K562 (cell line): ENCODE measurements around the gene CDK9. TPM values are rescaled to one million over a fixed set of nuclear protein-coding genes. Genes with fewer than 3 reads are reported as not detected.

ENCODE experiments used
- ATAC-seq: fragments of 200-7000 bp; cut with Tn5 transposase; 3 replicates; pipeline ENCODE4 v1.9.1; 2020; ENCODE audit warnings: moderate library complexity
- BruUV-seq: library from RNA; stranded (reverse); fragments of 400-500 nt; replicated peaks from 2 replicates; lab custom pipeline; 2021; lab: Mats Ljungman, UMichigan
- CTCF ChIA-PET: fragments of 300-600 bp; formaldehyde crosslinking; extraction: SDS; loops from one replicate; lab custom pipeline; 2021; ENCODE audit warnings: low intra/inter-chr PET ratio; lab: Yijun Ruan, JAX
- POLR2A ChIA-PET: fragments of 300-600, 350-650 bp; sonication (Branson Sonifier 250); formaldehyde crosslinking; extraction: SDS; loops from one replicate; lab custom pipeline; 2021; ENCODE audit warnings: antibody characterized with exemption, inconsistent platforms; lab: Yijun Ruan, JAX
- DNase-seq, 4 experiments: peaks; one replicate each; pipeline versions ENCODE4 v3.0.0 to v3.0.0-alpha.2; 2011 to 2018; ENCODE audit warnings: low spot score in 3 of 4, mixed read lengths in 3 of 4; ENCODE audit errors: extremely low read depth in 1 of 4
- FAIRE-seq: peaks from 2 replicates; lab custom pipeline; 2011; peaks lifted over from hg19 to GRCh38; lab: Jason Lieb, UNC
- H2AFZ ChIP-seq: 2 replicates; pipeline ENCODE4 v1.6.0; 2011; ENCODE audit warnings: low read depth, low read length, control low read depth, inconsistent platforms
- H3K27ac ChIP-seq: fragments of 200-600 bp; 3 replicates; pipeline ENCODE4 v1.8.0; 2011; ENCODE audit warnings: low read depth, mild to moderate bottlenecking, control low read depth, inconsistent platforms, low read length, moderate library complexity, mixed read lengths; ENCODE audit errors: extremely low read depth
- H3K27me3 ChIP-seq, 2 experiments: fragments of 300-600 bp in 1 of 2; 2 replicates in 1 of 2; 3 replicates in 1 of 2; pipeline versions ENCODE4 v1.6.0 to v1.8.0; 2011; ENCODE audit warnings: inconsistent platforms in 2 of 2, low read length in 2 of 2, mild to moderate bottlenecking in 1 of 2, mixed read lengths in 1 of 2, moderate library complexity in 1 of 2; ENCODE audit not compliant: control insufficient read depth in 2 of 2, insufficient read depth in 2 of 2
- H3K36me3 ChIP-seq: fragments of 300-600 bp; 3 replicates; pipeline ENCODE4 v1.8.0; 2011; ENCODE audit warnings: mild to moderate bottlenecking, low read length, inconsistent platforms; ENCODE audit not compliant: control insufficient read depth, insufficient read depth
- H3K4me1 ChIP-seq, 2 experiments: fragments of 200-600 bp in 1 of 2; replicated peaks in 1 of 2; 2 replicates in 1 of 2; 3 replicates in 1 of 2; pipeline versions ENCODE4 v1.5.1 to v1.8.0; 2011; ENCODE audit warnings: inconsistent platforms in 2 of 2, low read length in 2 of 2, mild to moderate bottlenecking in 1 of 2, mixed read lengths in 1 of 2, moderate library complexity in 1 of 2; ENCODE audit not compliant: control insufficient read depth in 2 of 2, insufficient read depth in 2 of 2
- H3K4me2 ChIP-seq: 2 replicates; pipeline ENCODE4 v1.6.1; 2011; ENCODE audit warnings: low read length, control low read depth, inconsistent platforms, mixed read lengths; ENCODE audit not compliant: insufficient read depth
- H3K4me3 ChIP-seq: fragments of 200-600 bp; sonication (generic), shearing (Covaris generic); 2 replicates; pipeline ENCODE4 v1.5.1; 2016; ENCODE audit warnings: control low read depth, inconsistent platforms
- H3K79me2 ChIP-seq: fragments of 200-600 bp; 3 replicates; pipeline ENCODE4 v1.8.0; 2011; ENCODE audit warnings: low read length, inconsistent platforms; ENCODE audit not compliant: control insufficient read depth, insufficient read depth
- H3K9ac ChIP-seq, 2 experiments: 2 replicates each; pipeline versions ENCODE4 v1.6.0 to v1.6.1; 2011; ENCODE audit warnings: low read depth in 2 of 2, low read length in 2 of 2, control low read depth in 1 of 2, inconsistent platforms in 1 of 2, mild to moderate bottlenecking in 1 of 2, mixed read lengths in 1 of 2; ENCODE audit not compliant: insufficient read depth in 1 of 2
- H3K9me1 ChIP-seq: one replicate; pipeline ENCODE4 v1.6.0; 2011; ENCODE audit warnings: inconsistent platforms, mild to moderate bottlenecking, low read length, moderate library complexity; ENCODE audit not compliant: control insufficient read depth, insufficient read depth
- H3K9me3 ChIP-seq: replicated peaks from 2 replicates; pipeline ENCODE4 v1.5.1; 2011; ENCODE audit warnings: low read depth, low read length, inconsistent platforms; ENCODE audit not compliant: control insufficient read depth, insufficient read depth
- H4K20me1 ChIP-seq: replicated peaks from 2 replicates; pipeline ENCODE4 v1.6.1; 2011; ENCODE audit warnings: low read length, inconsistent platforms, mixed read lengths; ENCODE audit not compliant: control insufficient read depth, insufficient read depth
- BCOR ChIP-seq: fragments of 450-650 bp; IDR thresholded peaks from 2 replicates; pipeline ENCODE4 v1.6.1; 2016
- CREB1 ChIP-seq, 2 experiments: sonication (generic) in 1 of 2; formaldehyde crosslinking in 1 of 2; IDR thresholded peaks; 2 replicates each; pipeline versions ENCODE4 v1.6.1 to v1.8.0; 2012 to 2022; ENCODE audit warnings: inconsistent platforms in 1 of 2, mild to moderate bottlenecking in 1 of 2, missing genetic modification reagents in 1 of 2, moderate library complexity in 1 of 2
- MCM3 ChIP-seq: fragments of 450-650 bp; IDR thresholded peaks from 2 replicates; pipeline ENCODE4 v1.6.1; 2016
- PTRF ChIP-seq: fragments of 450-650 bp; IDR thresholded peaks from 2 replicates; pipeline ENCODE4 v1.6.1; 2016; ENCODE audit warnings: mild to moderate bottlenecking, missing genetic modification characterization, missing compliant biosample characterization
- RBM25 ChIP-seq: fragments of 200-400 bp; formaldehyde crosslinking; IDR thresholded peaks from 2 replicates; pipeline ENCODE4 v1.6.1; 2018; ENCODE audit warnings: low read length, low read depth, moderate library complexity; ENCODE audit not compliant: severe bottlenecking
- YY1 ChIP-seq, 3 experiments: IDR thresholded peaks; 2 replicates each; pipeline ENCODE4 v1.6.1; 2011; ENCODE audit warnings: low read length in 2 of 3, mild to moderate bottlenecking in 2 of 3, moderate library complexity in 2 of 3, borderline replicate concordance in 1 of 3, control low read depth in 1 of 3, low read depth in 1 of 3; ENCODE audit not compliant: insufficient read depth in 3 of 3, insufficient replicate concordance in 2 of 3, control insufficient read depth in 1 of 3, insufficient read length in 1 of 3; ENCODE audit errors: extremely low read depth in 1 of 3
- ZNF184 ChIP-seq: sonication (generic); formaldehyde crosslinking; IDR thresholded peaks from 2 replicates; pipeline ENCODE4 v1.5.0; 2020; ENCODE audit warnings: missing genetic modification reagents
- WGBS: fragments of 100-300 bp; shearing (Covaris generic); methylation state at CpG from one replicate; pipeline ENCODE4 v1.1.6; 2016; ENCODE audit warnings: low coverage, mixed read lengths; ENCODE audit not compliant: insufficient coverage; ENCODE audit errors: missing lambda C conversion rate; 5-methylcytosine and 5-hydroxymethylcytosine counted together
- in situ Hi-C: fragments of 300-500 bp; cut with MboI; formaldehyde crosslinking; loops from 4 replicates; pipeline ENCODE4 v1.15.0; 2018; ENCODE audit warnings: inconsistent platforms, mixed read lengths
- intact Hi-C: fragments of 100-400 bp; cut with micrococcal nuclease; formaldehyde crosslinking; loops from 2 replicates; pipeline ENCODE4 v1.14.2; 2022
- polyA plus RNA-seq, 8 experiments: library from polyadenylated mRNA; depleted of rRNA in 4 of 8; stranded (reverse) in 5 of 8; unstranded in 3 of 8; fragments of >200 nt; fragmentation: Nextera tagmentation in 2 of 8; fragmentation: Illumina TruSeq in 1 of 8; extraction: Ambion mirVana in 2 of 8; extraction: Trizol in 1 of 8; gene quantifications; 2 replicates each; pipeline versions ENCODE4 v1.2.1 to v1.2.3, GENCODE V29; 2011 to 2014; ENCODE audit warnings: inconsistent platforms in 1 of 8, missing spikeins in 1 of 8
- total RNA-seq, 7 experiments: library from RNA; depleted of rRNA in 6 of 7; stranded (reverse); fragments of >200 nt in 6 of 7; fragmentation: Illumina TruSeq in 2 of 7; extraction: Trizol in 2 of 7; gene quantifications; 2 replicates each; pipeline versions ENCODE4 v1.2.1 to v1.2.3, GENCODE V29; 2011 to 2021; ENCODE audit warnings: low replicate concordance in 1 of 7
- TF ChIP-seq, protein P1 (sequence below): fragments of 450-650 bp; IDR thresholded peaks from 2 replicates; pipeline ENCODE4 v1.6.1; 2016; ENCODE audit warnings: antibody characterized with exemption

CDK9 gene
- total and polyA plus RNA-seq, 9 of the 15 experiments (the other 6 are each of a cell fraction or from before 2014, with no cell fraction given): 4.2 to 78.6 (median 33.0) TPM

DNA sequence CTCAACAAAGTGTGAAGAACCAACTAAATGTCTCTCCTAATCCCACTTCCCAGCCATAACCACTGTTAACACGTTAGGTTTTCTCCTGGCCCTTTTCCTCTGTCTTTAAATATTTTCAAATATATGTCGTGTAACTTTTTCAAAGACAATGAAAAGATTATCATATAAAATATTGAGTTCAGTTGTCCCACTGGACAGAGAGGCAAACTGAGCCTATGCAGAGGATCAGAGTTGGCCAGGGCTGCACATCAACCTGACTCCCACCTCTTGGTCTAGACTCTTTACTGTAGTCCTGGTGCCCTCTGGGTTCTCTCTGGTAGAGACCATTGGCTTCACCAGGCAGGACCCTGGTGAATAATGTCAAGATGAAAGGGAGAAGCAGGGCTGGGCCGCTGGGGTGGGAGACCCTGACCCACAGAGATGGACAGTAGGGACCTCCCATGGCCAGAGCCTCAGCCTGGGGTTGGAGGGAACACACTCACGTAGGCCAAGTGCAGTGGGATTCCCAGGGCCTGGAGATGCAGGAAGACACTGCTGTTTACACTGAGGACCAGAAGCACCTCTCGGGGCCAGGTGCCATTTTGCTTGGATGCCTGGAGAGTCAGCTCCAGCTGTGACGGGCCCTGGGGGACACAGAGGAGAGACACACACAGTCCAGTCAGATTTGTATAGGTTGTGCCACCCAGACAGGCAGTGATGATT lies 43.5 kb downstream of the CDK9 start:
- BruUV-seq: no TSS peak
- Histone ChIP-seq H3K4me2 (no peak overlapping the region), H3K9me1 (no peaks in the 10 kb centered on the region), H2AFZ (peak overlapping the region; percentile 97)
- TF ChIP-seq, protein P1, sequence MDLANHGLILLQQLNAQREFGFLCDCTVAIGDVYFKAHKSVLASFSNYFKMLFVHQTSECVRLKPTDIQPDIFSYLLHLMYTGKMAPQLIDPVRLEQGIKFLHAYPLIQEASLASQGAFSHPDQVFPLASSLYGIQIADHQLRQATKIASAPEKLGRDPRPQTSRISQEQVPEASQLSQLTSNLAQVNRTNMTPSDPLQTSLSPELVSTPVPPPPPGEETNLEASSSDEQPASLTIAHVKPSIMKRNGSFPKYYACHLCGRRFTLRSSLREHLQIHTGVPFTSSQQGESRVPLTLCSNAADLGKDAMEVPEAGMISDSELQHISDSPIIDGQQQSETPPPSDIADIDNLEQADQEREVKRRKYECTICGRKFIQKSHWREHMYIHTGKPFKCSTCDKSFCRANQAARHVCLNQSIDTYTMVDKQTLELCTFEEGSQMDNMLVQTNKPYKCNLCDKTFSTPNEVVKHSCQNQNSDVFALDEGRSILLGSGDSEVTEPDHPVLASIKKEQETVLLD: no peak
- TF ChIP-seq BCOR (peak; percentile 69; the same call in 1 of the 2 replicates), RBM25 (peak; percentile 55), ZNF184 (CRISPR knock-in tag) (no peak), MCM3 (no peak), YY1 (IDR thresholded peaks at IDR 0.05; ENCODE audit: borderline replicate concordance in 1 of 3, control insufficient read depth in 1 of 3, extremely low read depth in 1 of 3, insufficient read depth in 3 of 3, insufficient read length in 1 of 3, insufficient replicate concordance in 2 of 3, low read depth in 1 of 3, low read length in 2 of 3) (peak in 1 of 3 experiments; percentile 11), PTRF (tag) (no peak), CREB1 (IDR thresholded peaks at IDR 0.05) (no peak), CREB1 (CRISPR knock-in tag; IDR thresholded peaks at IDR 0.05) (no peak)
- TF ChIP-seq, all 486 proteins: peak for 3
- H3K27me3 ChIP-seq: no peaks in the 10 kb centered on the region
- ChIA-PET CTCF (no interaction called here), POLR2A (interaction anchor here (0.6 to 2.2 kb wide), 7 partner anchors 10 to 693 kb away, joined by 3 to 7 read pairs (median 3); no protein-coding TSS in a partner anchor)
- no peaks in the 10 kb centered on the region for H3K36me3 ChIP-seq
- ATAC-seq: no peak
- H3K9me3 ChIP-seq: no peaks in the 10 kb centered on the region
- H3K4me1 ChIP-seq: peaks cover 29 to 40% of the 10 kb centered on the region in 2 experiments
- DNase-seq: no peak
- no peaks in the 10 kb centered on the region for H3K79me2 ChIP-seq
- H3K27ac ChIP-seq: peak overlapping the region; percentile 86; the same call in 1 of the 3 replicates
- H3K4me3 ChIP-seq: no peak overlapping the region
- 60% methylated on average over 6 of the region's 6 CpGs for whole genome bisulfite sequencing
- no peaks in the 10 kb centered on the region for H4K20me1 ChIP-seq
- in situ Hi-C loops: no loop called here
- H3K9ac ChIP-seq: peak overlapping the region; percentile 54 to 90; a peak in 2 of 4 replicates
- intact Hi-C loops: no loop called here
- FAIRE-seq: no peak
